ENCODE data around the gene SCGN.
"Not testable (repeated sequence)": the region's sequence is repeated elsewhere in the genome, so short reads cannot be mapped to it uniquely, and the experiment has no call there.

Gene SCGN

DNA sequence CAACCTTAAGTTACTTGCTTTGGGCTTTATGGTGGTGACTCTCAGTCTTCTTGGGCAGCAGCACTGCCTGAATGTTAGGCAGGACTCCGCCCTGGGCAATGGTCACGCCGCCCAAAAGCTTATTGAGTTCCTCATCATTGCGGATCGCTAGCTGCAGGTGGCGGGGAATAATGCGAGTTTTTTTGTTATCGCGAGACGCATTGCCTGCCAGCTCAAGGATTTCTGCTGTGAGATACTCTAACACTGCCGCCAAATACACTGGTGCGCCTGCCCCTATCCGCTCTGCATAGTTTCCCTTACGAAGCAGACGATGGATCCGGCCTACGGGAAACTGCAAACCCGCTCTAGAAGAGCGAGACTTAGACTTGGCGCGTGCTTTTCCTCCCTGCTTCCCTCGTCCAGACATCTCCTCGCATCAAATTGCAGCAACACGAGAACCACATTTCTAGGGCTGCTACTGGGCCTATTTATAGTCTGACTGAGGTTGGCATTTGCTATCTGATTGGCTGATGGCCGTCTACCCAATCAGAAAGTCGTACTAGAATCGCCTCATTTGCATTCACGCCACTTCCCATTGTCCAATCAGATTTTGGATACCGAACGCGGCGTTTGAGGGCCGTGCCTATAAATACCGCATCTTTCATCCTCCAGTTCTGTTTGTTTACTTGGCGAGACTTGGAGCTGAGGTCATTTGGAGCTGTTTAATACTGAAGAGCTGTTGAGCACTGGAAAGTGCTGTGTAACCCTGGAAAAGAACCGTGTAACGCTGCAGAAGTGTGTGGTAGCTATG, 74.3 kb downstream of the SCGN start:
- DNase-seq (ENCODE audit: low read depth, low spot score), result no peak

DNA sequence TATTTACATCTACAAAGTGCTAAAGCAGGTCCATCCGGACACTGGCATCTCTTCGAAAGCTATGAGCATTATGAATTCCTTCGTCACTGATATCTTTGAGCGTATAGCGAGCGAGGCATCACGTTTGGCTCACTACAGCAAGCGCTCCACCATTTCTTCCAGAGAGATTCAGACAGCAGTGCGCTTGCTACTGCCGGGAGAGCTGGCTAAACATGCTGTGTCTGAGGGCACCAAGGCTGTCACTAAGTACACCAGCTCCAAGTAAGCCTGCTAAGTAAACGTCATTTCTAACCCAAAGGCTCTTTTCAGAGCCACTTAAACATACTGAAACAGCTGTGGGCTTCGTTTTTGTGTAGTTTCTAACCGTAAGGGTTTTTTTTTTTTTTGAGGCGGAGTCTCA, 75.0 kb downstream of the SCGN start:
- DNase-seq (ENCODE audit: low read depth, low spot score), result no peak

DNA sequence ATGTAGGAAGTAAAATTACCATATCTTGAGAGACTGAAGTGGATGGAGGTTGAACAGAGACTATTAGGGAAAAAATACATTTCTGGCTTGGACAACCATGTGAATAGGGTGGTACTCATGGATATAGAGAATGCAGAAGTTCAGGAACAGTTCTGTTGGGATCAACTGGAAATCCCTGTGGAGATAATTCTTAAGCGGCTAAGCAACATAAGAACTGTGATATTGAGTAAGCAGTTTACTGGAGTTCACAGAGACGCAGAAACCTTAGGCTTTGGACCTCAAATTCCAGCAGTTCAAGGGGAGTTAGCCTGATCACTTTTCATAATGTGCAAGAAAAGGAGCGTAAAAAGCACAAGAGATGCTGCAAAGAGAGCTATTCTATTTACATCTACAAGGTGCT, 78.9 kb downstream of the SCGN start:
- no peak for DNase-seq (ENCODE audit: low read depth, low spot score)

DNA sequence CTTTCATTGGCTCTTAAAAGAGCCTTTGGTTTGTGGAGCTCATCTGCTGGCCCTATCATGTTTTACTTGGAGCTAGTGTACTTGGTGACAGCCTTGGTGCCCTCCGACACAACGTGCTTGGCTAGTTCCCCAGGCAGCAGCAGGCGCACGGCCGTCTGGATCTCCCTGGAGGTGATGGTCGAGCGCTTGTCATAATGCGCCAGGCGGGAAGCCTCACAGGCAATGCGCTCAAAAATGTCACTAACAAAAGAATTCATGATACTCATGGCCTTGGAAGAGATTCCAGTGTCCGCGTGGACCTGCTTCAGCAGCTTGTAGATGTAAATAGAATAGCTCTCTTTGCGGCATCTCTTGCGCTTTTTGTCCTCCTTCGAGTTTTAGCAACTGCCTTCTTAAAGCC, 79.7 kb downstream of the SCGN start:
- no peak for DNase-seq (ENCODE audit: low read depth, low spot score)

DNA sequence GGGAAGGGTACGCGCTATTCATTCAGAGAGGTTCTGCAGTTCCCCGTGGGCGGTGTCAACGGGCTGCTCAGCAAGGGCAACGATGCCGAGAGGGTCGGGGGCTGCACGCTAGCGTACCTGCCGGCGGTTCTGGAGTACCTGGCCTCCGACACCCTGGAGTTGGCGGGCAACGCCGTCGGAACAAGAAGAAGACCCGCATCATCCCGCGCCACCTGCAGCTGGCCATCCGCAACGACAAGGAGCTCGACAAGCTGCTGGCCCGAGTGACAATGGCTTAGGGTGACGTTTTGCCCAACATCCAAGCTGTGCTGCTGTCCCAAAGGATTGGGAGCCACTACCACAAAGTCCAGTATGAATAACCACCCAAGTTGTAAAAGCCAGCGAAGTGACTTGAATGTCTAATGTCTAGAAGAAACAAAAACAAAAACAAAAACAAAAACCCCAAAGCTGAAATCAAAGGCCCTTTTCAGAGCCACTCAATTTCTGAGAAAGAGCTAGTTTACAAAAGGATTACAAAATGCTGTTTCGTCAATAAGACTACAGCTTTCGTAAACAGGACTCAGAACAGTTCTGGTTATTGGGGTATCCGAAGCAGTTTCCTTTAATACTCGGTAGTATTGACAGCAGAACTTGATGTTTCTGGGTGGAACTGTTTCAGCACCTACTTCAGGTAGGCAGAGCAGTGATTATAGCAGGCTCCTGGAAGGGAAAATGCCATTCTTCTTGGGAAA, 80.6 kb downstream of the SCGN start:
- no peak for DNase-seq (ENCODE audit: low read depth, low spot score)

DNA sequence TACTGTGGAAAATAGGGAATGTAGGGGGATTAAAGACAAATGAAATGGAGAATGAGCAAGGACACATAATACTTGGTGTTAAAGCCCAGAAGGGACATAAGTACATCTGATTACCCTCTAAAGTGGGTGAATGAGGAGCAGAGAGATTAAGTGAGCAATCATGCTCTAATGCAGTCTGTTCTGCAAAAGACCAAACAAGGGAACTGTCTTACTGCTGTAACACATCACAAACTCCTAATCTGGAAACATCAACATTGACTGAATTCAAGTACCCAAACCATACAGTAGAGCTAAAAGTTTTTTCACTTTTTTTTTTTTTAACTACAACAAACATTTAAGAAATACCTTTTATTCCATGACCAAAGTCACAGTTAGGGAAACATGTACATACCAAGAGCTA, 83.2 kb downstream of the SCGN start:
- no peak for DNase-seq (ENCODE audit: low read depth, low spot score)

DNA sequence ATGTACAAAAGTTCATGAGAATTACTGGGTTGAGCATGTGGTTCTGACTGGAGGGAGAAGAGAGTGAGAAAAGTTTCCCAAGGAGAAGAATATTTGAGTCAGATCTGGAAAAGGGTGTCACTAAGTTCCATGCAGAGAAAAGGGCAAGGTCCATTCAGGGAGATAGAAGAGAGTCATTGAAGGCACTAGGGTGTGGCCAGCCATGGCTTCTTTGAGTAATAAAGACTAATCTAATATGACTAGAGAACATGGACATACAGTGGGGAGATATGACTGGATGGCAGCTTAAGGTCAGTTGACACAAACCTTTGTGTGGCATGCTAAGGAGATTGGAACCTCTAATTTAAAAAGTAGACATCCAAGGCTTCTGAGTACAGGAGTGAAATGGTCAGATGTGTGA, 91.9 kb downstream of the SCGN start:
- no peak for DNase-seq (ENCODE audit: low read depth, low spot score)

DNA sequence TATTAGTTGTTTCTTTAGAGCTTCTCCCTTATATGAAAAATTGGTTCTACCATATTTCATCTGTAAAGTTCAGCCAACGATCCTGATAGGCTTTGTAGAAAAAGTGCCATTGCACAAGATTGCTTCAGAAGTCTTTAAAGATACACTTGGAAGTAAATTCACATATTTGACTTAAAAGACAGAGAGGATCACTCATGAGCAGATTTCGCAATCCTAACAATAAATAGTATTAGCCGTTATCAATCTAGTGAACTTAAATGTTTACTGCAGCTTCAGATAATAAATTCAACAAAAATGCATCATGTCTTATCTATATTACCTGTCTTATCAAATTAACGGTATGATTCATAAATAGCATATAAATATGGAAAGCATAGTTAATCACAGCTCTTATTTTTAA, 93.8 kb downstream of the SCGN start:
- DNase-seq (ENCODE audit: low read depth, low spot score), result no peak

DNA sequence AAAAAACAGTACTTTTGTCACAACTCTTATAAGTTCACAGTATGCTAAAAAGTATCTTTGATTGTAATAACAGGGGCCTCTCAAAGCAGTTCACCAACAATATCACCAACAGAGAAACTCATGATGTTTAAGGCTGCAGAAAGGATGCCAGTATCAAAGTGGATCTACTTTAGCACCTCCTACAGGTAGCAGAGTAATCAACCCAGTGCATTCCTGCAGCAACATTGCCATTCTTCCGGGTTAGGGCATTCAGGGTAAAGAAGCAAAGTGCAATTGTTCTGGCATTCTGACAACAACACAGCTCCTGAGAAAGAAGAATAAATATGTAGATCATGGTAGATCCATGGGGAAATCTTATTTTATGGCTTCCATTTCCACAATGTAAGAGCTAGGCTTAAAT, 95.0 kb downstream of the SCGN start:
- DNase-seq (ENCODE audit: low read depth, low spot score), result no peak

DNA sequence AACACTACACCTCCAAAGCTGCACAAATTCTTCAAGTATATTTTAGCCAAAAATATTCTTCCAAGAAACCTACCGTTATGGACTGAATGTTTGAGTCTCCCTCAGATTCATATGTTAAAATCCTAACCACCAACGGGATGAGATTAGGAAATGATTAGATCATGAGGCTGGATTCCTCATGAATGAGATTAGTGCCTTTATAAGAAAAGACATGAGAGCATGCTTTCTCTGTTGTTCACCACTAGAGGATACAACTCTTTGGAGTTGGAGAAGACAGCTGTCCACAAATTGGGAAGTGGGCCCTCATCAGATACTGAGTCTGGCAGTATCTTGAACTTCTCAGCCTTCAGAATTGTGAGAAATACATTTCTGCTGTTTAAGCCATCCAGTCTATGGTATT, 95.5 kb downstream of the SCGN start:
- no peak for DNase-seq (ENCODE audit: low read depth, low spot score)

DNA sequence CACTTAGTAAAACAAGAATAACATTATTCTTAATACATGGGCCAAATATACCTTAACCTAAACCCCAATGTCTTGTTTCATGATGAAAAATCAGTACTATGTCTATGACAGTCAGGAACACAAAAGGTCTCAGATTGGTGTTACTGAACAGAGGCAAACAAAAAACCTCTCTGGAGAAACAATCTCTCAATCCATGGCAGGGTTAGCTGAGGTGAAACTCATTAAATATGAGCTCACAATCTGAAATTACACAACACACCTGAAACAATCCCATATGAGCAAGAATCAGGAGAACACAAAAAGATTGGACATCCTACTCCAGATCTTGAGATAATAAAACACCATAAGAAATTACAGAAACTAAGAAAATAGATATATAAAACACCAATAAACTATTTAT, 96.0 kb downstream of the SCGN start:
- no peak for DNase-seq (ENCODE audit: low read depth, low spot score)

DNA sequence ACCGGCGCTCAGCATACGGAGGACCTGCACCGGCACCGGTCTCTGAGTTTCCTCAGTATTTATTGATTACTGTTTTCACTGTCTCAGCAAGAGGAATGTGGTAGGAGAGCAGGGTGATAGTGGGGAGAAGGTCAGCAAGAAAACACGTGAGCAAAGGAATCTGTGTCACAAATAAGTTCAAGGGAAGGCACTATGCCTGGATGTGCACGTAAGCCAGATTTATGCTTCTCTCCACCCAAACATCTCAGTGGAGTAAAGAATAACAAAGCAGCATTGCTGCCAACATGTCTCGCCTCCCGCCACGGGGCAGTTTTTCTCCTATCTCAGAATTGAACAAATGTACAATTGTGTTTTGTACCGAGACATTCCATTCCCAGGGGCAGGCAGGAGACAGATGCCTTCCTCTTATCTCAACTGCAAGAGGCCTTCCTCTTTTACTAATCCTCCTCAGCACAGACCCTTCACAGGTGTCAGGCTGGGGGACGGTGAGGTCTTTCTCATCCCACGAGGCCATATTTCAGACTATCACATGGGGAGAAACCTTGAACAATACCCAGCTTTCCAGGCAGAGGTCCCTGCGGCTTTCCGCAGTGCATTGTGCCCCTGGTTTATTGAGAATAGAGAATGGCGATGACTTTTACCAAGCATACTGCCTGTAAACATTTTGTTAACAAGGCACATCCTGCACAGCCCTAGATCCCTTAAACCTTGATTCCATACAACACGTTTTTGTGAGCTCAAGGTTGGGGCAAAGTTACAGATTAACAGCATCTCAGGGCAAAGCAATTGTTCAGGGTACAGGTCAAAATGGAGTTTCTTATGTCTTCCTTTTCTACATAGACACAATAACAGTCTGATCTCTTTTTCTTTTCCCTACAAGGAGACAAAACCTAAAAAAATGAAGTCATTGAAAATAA, 96.8 kb downstream of the SCGN start:
- not testable (repeated sequence) for DNase-seq (ENCODE audit: low read depth, low spot score)

DNA sequence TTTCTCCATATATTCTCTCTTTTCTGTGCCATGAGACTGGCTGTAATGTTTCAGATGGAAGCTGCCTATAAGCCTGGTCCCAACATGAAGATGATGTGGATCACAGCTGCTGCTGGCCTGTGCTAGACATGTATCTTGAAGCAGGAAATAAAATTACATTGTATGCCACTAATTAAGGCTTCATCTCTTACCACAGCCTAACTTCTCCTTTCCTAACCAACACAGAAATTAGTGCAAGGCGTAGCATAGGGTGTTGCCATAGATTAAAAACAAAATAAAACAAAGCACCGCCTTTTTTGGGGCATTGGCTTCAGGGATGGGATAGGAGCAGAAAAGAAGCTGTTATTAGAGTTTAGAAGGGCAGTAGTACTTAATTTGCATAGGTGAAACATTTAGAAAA, 97.8 kb downstream of the SCGN start:
- DNase-seq (ENCODE audit: low read depth, low spot score), result no peak

DNA sequence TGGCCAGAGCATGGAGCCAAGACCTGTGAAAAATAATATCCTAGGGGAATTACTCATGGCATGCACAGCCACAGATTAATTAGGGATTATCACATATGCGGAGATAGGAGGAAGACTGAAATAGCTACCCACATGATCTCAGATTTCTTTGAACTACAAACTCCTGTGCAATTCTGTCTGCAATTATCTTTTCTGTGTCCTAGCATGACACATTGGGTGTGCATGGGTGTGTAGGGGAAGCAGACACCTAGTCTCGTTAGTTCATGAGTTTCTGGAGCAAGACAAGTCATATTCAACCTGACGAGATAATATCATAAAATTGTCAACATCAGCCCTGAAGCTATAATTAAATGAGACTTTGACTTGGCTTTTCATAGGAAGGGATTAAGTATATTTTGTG, 98.9 kb downstream of the SCGN start:
- no peak for DNase-seq (ENCODE audit: low read depth, low spot score)
